DMS53 (cell line): ENCODE data around the gene PUSL1.

Source experiments
- DNase-seq: peaks from one replicate; lab custom pipeline; 2025; lab: John Stamatoyannopoulos, UW

Gene PUSL1

GRCh38 chr1:1340791-1341548 is 32.6 kb downstream of the PUSL1 start:
- DNase-seq = no peak

DNA sequence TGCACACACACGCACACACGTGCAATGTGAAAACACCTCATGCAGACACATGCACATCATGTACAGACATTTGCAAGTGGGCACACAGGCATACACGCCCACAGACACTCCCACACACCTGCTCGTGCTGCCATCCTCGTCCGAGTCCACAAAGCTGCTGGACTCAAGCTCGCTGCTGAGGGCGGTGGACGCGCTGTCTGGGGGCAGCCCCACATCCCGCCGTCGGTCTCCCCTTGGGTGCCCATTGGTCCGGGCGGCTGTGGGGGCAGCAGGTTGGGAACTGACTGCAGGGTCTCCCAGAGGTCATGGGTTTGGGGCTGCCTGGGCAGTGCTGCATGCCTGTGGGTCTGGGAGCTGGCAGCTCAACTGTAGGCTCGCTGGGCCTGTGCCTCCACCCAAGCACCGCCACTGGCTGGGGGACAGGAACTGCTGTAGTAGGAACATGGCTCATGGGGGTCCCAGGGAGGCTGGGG is 33.2 kb downstream of the PUSL1 start:
- DNase-seq = no peak

DNA sequence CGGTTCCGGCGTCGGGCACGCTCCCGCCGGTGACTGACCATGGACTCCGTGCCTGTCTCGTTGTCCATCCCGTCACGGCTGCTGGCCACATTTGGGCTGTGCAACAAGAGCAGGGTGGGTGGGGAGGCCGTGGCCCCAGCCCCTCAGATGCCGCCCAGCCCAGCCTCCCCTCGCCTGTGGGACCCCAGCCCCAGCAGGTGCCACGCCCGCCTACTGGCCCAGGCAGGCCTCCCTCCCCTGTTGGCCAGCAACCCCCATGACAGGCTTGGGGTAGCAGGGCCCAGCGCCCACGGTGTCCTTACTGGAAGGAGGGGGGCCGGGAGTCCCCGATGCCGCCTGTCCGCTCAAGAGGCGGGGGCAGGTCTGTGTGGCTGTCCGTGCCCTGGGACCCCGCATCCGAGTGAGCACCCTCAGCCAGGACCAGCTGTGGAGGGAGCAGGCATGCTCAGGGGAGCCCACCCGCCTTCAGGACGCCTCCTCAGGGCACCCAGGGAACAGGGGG is 33.7 kb downstream of the PUSL1 start:
- no peak for DNase-seq

DNA sequence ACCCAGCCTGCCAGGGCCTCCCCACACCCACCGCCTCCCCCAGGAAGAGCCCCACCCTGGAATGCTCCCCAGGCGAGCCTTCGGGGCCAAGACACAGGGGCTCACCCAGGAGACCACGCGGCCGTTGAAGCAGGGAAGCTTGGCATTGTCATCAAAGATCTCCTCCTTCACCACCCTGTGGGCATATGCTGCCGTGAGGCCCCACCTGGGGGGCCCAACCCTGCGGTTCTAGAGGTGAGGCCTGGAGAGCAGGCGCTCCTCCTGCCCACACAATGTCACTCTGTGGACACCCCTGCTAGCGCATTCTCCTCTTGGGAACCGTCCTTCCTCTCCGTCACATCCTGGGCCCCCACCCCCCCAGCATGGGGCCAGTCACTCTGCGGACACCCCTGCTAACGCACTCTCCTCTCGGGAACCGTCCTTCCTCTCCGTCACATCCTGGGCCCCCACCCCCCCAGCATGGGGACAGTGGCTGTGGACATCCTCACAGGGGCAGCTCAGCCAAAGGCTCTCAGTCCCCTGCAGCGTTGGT is 34.3 kb downstream of the PUSL1 start:
- no peak for DNase-seq

DNA sequence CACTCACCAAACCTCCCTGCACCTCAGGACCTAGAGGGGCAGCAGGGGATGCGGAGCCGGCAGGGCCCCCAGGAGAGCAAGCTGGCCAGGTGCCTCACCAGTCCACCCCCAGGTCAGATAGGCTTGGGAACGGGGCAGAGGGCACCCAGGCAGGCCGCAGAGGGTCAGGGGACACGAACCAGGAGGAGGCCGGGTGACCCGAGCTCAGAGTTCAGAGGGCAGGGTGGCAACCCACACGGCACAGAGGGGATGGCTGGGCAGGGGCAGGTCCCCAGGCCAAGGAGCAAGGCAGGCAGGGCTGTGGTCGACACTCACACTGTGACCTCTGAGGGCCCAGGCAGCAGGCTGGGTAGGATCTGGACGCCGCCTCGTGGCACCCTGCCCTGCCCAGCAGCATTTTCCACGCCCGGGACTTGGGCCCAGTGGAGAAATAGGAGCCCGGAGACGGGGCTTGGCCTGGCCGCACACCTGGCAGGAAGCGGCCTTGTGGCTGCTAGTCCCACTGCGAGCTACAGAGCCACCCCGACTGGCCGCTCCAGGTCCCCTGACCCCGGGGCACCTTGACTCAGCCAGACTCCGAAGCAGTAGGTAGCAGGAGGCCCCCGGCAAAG is 35.5 kb downstream of the PUSL1 start:
- DNase-seq = no peak

DNA sequence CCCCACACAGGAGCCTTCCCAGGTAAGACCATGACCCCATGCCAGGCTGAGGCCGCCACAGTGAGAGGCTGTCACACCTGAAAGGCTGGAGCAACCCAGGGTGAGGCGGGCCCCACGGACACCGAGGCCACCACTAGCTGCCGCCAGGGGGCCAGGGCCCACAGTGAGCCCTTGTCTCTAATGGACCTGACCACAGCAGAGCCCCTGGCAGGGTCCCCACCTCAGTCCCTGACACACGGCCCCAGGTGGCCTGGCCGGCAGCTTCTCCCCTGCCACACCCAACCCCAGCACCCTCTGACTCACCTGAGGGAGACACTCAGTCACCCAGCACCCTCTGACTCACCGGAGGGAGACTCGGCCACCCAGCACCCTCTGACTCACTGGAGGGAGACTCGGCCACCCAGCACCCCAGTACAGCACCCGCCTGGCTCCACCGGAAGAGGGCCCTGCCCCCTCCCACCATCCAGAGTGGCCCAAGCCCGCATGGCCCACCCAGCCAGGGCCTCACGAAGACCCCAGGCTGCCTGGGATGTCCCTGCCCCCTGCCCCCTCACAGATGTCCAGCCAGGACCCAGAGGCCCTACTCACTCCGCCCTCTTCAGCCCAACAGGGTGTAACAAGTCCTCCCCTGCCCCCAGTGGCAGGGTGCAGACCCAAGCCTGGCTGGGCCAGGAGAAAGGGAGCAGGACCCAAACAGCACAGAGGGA is 36.4 kb downstream of the PUSL1 start:
- DNase-seq = peak; percentile 54

- DNase-seq = no peak
Observed at GRCh38 chr1:1345384-1345783, 37.0 kb downstream of the PUSL1 start.

- DNase-seq = no peak
Observed at GRCh38 chr1:1345860-1346500, 37.6 kb downstream of the PUSL1 start.

- no peak for DNase-seq
Observed at GRCh38 chr1:1346501-1346890, 38.1 kb downstream of the PUSL1 start.

GRCh38 chr1:1347026-1347595 is 38.7 kb downstream of the PUSL1 start:
- DNase-seq = no peak

DNA sequence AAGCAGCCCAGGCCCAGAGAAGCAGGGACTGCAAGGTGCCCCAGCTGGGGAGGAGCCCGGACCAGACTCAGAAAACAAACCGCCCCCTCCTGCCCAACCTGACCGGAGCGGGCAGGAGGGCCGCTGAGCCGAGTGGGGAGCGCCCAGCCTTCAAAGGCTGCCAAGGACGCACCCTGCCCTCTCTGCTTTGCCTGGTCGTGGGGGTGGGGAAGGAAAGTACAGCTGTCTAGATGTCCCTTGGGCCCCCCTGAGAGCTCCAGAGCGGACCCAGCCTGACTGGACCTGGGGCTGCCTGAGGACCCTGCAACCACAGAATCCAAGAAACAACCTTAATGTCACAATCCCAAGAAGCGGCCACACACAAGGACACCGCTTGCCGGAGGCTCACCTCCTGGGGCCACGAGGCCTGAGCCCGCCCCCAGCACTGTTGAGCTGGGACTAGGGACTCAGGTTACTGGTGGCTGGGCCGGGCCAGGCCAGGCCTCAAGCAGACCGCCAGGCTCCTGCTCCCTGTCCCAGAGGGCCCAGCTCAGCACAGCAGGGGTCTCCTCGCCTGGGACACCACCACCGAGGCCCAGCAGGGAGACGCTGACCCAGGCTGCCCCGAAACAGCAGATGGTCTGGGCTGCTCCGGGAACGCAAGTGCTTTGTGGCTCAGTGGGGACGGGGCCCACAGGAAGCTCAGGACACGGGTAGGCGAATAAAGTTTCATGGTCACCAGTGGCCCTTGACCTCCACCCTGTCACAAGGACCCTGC is 39.4 kb downstream of the PUSL1 start:
- DNase-seq = peak; percentile 52

- DNase-seq = peak; percentile 66
Observed at GRCh38 chr1:1348420-1349255, 40.2 kb downstream of the PUSL1 start.

DNA sequence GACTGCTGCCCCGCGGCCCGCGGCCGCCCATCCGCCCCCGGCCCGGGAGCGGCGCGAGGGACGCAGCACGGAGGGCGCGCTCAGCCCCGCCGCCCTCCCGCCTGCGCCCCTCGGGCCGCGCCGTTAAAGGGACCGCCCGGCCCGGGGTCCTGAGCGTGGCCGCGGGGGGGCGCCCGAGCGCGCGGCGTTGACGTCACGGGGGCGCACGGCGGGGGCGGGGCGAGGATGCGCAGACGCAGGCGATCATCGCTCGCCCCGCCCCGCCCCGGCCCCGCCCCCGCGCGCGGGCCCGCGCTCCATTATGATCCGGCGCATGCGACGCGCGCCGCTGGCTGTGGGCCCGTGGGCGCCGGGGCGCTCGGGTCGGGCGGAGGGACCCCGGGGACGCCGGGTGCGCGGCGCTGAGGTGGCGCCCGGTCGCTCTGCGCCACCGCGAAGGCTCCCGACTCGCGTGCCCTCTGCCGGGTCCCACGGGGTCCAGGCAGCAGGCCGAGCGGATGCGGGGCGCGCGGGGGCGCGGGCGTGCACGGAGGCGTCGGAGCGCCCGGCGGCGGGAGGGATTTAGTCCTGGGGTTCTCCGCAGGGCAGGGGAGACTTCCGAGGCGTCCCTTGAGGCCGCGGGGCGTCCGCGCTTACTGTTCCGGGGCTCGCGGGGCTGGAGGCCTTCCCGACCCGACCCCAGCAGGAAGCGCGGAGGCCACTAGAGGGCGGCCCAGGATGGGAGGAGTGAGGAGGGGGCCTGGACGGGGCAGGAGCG is 41.0 kb downstream of the PUSL1 start, which contains the start of gene DVL1:
TSS of gene DVL1 (minus strand) at position 163 of the 757 bp plus-strand sequence. CDS start 353 bp downstream, outside the sequence.
- DNase-seq = peak; percentile 84

DNA sequence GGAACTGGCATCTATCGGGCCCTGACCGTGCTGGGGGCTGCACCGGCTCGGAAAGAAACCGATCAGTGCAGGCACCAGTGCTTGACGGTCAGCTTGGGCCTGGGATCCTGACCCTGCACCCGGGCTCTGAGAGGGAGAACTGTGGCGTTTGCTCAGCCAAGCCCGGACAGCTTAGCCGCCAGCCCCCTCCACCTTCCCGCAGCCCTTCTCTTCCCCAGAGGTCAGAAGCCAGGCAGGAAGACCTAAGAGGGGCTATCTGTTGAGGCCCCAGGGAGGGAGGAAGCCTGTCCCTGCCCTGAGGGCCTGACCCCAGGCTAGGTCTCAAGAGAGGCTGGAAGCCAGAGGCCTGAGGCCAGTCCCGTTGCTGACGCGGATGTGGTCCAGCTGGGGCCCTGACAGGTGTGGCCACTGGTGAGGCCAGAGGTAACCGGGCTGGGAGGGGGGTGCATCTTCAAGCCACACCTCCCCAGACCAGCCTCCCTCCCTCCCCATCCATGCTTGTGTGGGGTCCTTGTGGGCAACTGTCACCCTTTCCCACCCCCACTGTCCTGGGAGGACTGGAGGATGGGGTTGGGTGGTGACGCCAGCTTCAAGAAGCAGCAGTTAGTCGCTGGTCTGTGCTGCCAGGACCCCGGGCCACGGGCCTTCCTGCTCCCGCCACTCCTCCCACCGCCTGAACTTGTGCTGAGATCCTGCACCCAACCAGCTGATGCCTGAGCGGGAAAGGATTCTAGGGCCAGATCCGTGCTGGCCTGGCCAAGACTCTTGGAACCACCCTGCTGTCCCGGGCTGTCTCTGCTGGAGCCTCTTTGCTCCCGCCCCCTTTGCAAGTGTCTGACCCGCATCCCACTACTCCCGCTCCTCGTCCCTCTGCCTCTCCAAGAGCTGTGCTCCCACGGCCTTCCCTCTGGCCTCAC is 43.4 kb downstream of the PUSL1 start:
- DNase-seq = peak; percentile 65

GRCh38 chr1:1352786-1353388 is 44.5 kb downstream of the PUSL1 start:
- DNase-seq = no peak

- DNase-seq = peak; percentile 65
Observed at GRCh38 chr1:1353389-1354151, 45.2 kb downstream of the PUSL1 start.
